Measurements from ENCODE around the gene TPPP2. TPM values are rescaled to one million over a fixed set of nuclear protein-coding genes. Genes with fewer than 3 reads are reported as not detected.

The TPPP2 gene
- total RNA-seq, 6 donors from 2014 or later, result not detected

DNA sequence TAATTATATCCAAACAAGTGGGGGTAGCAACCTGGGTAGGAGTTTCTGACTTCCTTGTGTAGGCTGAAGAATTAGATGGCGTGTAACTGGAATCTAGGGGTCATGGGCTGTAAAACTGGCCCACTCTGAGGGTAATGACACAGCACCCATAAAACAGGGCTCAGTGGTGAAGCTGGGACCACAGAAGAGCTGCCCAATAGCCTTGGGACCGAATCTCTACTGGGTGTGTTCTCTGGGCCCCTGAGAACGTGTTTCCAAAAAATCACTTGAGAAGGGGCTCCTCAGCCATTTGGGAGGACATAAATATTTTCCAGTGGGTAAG lies 31.3 kb downstream of the TPPP2 start:
- DNase-seq, result no peak
- 88 to 90% methylated on average over 3 of the region's 3 CpGs for WGBS, 2 donors
- TF ChIP-seq POLR2A (IDR thresholded peaks at IDR 0.05) (no peak), POLR2AphosphoS5 (IDR thresholded peaks at IDR 0.05) (no peak), EP300 (IDR thresholded peaks at IDR 0.05) (no peak)
- TF ChIP-seq, protein P1, sequence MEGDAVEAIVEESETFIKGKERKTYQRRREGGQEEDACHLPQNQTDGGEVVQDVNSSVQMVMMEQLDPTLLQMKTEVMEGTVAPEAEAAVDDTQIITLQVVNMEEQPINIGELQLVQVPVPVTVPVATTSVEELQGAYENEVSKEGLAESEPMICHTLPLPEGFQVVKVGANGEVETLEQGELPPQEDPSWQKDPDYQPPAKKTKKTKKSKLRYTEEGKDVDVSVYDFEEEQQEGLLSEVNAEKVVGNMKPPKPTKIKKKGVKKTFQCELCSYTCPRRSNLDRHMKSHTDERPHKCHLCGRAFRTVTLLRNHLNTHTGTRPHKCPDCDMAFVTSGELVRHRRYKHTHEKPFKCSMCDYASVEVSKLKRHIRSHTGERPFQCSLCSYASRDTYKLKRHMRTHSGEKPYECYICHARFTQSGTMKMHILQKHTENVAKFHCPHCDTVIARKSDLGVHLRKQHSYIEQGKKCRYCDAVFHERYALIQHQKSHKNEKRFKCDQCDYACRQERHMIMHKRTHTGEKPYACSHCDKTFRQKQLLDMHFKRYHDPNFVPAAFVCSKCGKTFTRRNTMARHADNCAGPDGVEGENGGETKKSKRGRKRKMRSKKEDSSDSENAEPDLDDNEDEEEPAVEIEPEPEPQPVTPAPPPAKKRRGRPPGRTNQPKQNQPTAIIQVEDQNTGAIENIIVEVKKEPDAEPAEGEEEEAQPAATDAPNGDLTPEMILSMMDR (IDR thresholded peaks at IDR 0.05), result no peak
- no peak overlapping the region for H3K27ac ChIP-seq
- ATAC-seq (ENCODE audit: low FRiP score in 2 of 2), result no peak
- H3K4me1 ChIP-seq, result peaks cover 0 to 2% (median 0%) of the 10 kb centered on the region in 4 donors
- H3K36me3 ChIP-seq, result no peaks in the 10 kb centered on the region
- H3K9me3 ChIP-seq, result no peaks in the 10 kb centered on the region
- H3K4me3 ChIP-seq, result no peak overlapping the region
- H3K27me3 ChIP-seq, result no peaks in the 10 kb centered on the region

DNA sequence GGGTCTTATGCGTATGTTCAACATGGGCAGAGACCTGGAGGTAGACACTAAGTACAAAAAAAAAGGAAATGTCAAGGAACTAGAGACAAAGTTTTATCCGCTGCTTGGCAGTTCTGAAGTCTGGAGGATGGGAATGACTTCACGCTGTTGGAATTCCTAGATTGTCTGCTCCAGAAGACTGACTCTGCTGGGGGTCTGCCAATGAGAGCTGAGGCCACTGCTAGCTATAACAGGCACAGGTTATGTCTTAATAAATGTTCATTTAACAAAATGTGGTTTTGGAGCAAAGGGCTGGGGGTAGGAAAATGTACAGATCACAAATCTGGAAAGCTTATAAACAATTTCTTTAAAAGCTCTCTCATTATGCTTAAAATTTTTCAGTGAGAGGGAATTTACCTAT lies 33.5 kb downstream of the TPPP2 start:
- no peaks in the 10 kb centered on the region for H3K27me3 ChIP-seq
- WGBS, 2 donors, result 65 to 79% methylated on average over 3 of the region's 3 CpGs
- H3K36me3 ChIP-seq, result no peaks in the 10 kb centered on the region
- no peak overlapping the region for H3K4me3 ChIP-seq
- no peak overlapping the region for H3K27ac ChIP-seq
- no peak for DNase-seq
- H3K9me3 ChIP-seq, result no peaks in the 10 kb centered on the region
- no peak for TF ChIP-seq POLR2A (IDR thresholded peaks at IDR 0.05)
- TF ChIP-seq, protein P1 (IDR thresholded peaks at IDR 0.05), result no peak
- peak in 1 of 2 donors; percentile 64 for ATAC-seq (ENCODE audit: low FRiP score in 2 of 2)
- peaks cover under 1 to 3% (median 2%) of the 10 kb centered on the region in 4 donors for H3K4me1 ChIP-seq

DNA sequence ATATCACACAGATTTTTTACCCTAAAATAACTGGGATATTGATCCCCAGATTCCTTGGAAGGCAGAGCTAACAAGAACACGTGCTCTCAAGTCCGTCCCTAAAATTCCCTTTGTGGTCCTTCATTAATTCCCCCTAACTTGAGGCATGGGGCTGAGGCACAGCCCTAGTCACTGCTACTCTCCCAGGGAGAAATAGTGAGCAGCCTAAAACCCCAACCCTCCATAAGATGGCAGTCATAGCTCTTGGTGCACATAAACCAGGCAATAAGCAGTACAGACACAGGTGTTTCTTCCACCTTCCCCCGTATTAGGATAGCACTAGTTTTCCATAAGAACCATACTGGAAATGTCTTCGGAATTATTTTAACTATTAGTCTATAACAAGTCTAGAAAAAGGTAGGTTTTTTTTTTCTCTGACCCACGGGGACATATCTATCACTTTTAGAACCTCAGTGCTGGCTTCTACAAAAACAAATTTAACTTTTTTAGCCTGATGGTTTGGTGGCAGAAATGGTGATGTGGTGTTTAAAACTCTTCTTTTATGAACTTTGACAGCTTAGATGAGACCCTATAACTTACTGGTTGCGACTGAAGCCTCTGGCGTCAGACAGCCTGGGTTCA lies 37.0 kb downstream of the TPPP2 start:
- ATAC-seq (ENCODE audit: low FRiP score in 2 of 2) (no peak), DNase-seq (no peak)
- Histone ChIP-seq H3K4me3 (no peak overlapping the region), H3K4me1 (peaks cover 28 to 38% (median 30%) of the 10 kb centered on the region in 4 donors), H3K27me3 (no peaks in the 10 kb centered on the region), H3K36me3 (no peaks in the 10 kb centered on the region), H3K27ac (no peak overlapping the region), H3K9me3 (no peaks in the 10 kb centered on the region)
- WGBS, 2 donors, result 83 to 84% methylated on average over 7 of the region's 7 CpGs
- TF ChIP-seq POLR2A (IDR thresholded peaks at IDR 0.05), result no peak
- no peak for TF ChIP-seq EP300 (IDR thresholded peaks at IDR 0.05)
- TF ChIP-seq, protein P1 (IDR thresholded peaks at IDR 0.05), result no peak
- no peak for TF ChIP-seq POLR2AphosphoS5 (IDR thresholded peaks at IDR 0.05)

DNA sequence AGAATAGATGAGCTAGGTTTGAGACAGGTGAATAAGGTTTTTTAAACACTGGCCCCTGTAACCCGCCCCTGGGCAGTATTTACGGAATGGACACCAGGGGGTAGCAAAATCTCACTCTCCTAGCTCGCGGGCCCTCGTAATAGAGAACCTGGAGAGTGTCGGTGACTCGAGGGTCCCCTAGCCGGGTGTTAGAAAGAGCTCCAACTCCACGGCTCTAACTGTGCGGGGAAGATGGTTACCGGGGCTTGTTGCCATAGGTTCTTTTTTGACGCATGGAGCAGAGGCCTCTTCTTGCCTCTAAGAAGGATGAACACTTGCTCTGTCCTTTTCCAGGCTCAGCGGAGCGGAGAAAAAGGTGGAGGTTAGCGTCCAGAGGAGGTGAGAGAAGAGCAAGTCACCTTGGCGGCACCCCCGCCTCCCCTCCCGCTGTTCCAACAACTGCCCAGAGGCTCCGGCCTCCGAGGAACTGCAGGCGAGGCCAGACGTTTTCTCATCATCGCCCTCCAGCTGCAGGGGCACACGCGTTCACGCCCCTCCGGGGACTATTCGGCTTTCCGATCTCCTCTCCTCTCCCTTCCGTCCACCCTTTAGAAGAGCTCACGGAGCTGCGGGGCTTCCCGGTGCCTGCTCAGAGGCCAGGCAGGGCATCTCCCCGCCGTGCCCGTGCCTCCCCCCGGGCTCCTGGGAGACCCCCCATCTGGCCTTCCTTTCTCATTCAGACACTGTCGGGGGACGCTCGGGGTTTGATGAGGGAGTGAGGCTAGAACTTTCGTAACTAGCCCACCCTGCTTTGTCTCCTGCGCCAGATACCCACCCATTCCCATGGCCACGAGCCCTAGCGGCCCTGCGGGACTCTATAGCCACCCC lies 38.7 kb downstream of the TPPP2 start:
- H3K27me3 ChIP-seq, result no peaks in the 10 kb centered on the region
- H3K27ac ChIP-seq, result peak overlapping the region; percentile 86 to 96 (median 92)
- H3K9me3 ChIP-seq, result no peaks in the 10 kb centered on the region
- no peak for TF ChIP-seq POLR2A (IDR thresholded peaks at IDR 0.05)
- TF ChIP-seq, protein P1 (IDR thresholded peaks at IDR 0.05), result peak; percentile 41 to 68 (median 58)
- TF ChIP-seq EP300 (IDR thresholded peaks at IDR 0.05), result no peak
- H3K4me1 ChIP-seq, result peaks cover 31 to 46% (median 40%) of the 10 kb centered on the region in 4 donors
- H3K4me3 ChIP-seq, result peak overlapping the region; percentile 45 to 84 (median 76)
- DNase-seq (peak; percentile 67 to 79), ATAC-seq (ENCODE audit: low FRiP score in 2 of 2) (peak; percentile 46 to 63)
- WGBS, 2 donors, result 5 to 8% methylated on average over 27 to 45 of the region's 45 CpGs
- peaks cover 0 to 9% (median 0%) of the 10 kb centered on the region in 4 donors for H3K36me3 ChIP-seq
